K562 (cell line): ENCODE results near the gene IL18RAP.

Experiments used
- CEBPB ChIP-seq: fragments of 450-650 bp; IDR thresholded peaks from 2 replicates; pipeline ENCODE4 v1.6.1; 2016; ENCODE audit warnings: missing genetic modification characterization, missing compliant biosample characterization
- EZH2 ChIP-seq: IDR thresholded peaks from 2 replicates; pipeline ENCODE4 v1.6.1; 2012; ENCODE audit warnings: low read depth, mild to moderate bottlenecking, inconsistent platforms, low read length, borderline replicate concordance
- MYNN ChIP-seq, 2 experiments: sonication (generic); formaldehyde crosslinking in 1 of 2; IDR thresholded peaks; 2 replicates each; pipeline versions ENCODE4 v1.5.0 to v1.6.1; 2016 to 2020; ENCODE audit warnings: antibody characterized with exemption in 1 of 2, missing genetic modification reagents in 1 of 2
- RAD21 ChIP-seq, 2 experiments: fragments of 250-450 bp in 1 of 2; fragments of 450-650 bp in 1 of 2; sonication (Bioruptor Pico) in 1 of 2; formaldehyde crosslinking in 1 of 2; IDR thresholded peaks in 1 of 2; conservative IDR thresholded peaks in 1 of 2; 2 replicates each; pipeline versions ENCODE4 v1.4.0 to v1.8.0; 2020 to 2022; ENCODE audit warnings: mild to moderate bottlenecking in 2 of 2, moderate library complexity in 1 of 2
- ZNF143 ChIP-seq: sonication (generic); formaldehyde crosslinking; IDR thresholded peaks from 2 replicates; pipeline ENCODE4 v1.9.0; 2022; ENCODE audit warnings: mild to moderate bottlenecking, missing genetic modification reagents
- ZNF699 ChIP-seq: fragments of 250-450 bp; sonication (Bioruptor Pico); IDR thresholded peaks from 2 replicates; pipeline ENCODE4 v1.8.0; 2021; ENCODE audit warnings: mild to moderate bottlenecking, moderate library complexity; ENCODE audit not compliant: insufficient replicate concordance
- TF ChIP-seq, protein P1 (sequence below), 3 experiments: IDR thresholded peaks in 2 of 3; conservative IDR thresholded peaks in 1 of 3; 2 replicates each; pipeline ENCODE4 v1.5.1; 2011 to 2012; ENCODE audit warnings: low read length in 3 of 3, mild to moderate bottlenecking in 3 of 3, control low read depth in 2 of 3, improper control_type of control experiment in 1 of 3, inconsistent platforms in 1 of 3, low read depth in 1 of 3, mixed read lengths in 1 of 3, moderate library complexity in 1 of 3; ENCODE audit not compliant: insufficient read depth in 2 of 3
- TF ChIP-seq, protein P2 (sequence below): sonication (generic); formaldehyde crosslinking; IDR thresholded peaks from 2 replicates; pipeline ENCODE4 v1.8.0; 2022; ENCODE audit warnings: mild to moderate bottlenecking, missing genetic modification reagents

DNA sequence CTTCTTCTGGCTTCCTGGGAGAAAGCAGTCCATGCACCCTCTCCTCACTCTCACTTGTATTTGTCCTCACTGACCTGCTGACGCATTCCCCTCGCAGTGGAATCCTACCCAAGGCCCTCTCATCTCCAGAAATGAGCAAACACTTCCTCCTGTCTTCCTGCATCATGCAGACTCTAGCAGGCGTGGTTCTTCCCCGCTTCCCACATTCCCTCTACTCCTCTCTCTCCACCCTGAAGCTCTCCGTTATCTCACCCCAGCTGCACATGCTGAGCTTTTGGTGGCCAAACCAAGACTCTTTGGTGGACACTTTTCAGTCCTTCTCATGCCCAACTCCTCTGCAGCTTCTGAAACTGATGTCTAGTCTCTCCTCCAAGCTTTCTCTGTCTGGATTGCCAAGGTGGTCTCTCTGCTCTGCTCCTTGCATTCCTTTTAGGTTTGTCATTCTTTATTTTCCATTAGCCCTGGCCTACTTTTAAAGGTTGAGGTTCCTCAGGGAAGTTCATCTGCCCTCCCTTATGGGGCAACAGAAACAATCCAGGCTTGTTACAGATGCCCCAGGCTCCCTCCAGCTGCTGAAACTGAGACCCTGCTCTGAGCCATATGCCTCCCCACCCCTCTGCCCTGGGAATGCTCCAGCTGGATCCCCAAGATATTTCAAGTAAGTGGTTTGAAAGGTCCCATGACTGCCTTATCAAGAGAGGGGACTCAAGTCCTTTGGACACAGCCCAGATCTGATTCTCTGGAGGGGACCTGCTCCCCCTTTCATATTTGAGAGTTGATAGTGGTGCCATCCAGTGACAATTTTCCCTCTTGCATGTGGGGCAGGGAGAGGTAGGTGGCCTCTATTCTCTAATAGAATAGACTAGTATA is 835 bp upstream of the IL18RAP start:
- TF ChIP-seq, protein P1, sequence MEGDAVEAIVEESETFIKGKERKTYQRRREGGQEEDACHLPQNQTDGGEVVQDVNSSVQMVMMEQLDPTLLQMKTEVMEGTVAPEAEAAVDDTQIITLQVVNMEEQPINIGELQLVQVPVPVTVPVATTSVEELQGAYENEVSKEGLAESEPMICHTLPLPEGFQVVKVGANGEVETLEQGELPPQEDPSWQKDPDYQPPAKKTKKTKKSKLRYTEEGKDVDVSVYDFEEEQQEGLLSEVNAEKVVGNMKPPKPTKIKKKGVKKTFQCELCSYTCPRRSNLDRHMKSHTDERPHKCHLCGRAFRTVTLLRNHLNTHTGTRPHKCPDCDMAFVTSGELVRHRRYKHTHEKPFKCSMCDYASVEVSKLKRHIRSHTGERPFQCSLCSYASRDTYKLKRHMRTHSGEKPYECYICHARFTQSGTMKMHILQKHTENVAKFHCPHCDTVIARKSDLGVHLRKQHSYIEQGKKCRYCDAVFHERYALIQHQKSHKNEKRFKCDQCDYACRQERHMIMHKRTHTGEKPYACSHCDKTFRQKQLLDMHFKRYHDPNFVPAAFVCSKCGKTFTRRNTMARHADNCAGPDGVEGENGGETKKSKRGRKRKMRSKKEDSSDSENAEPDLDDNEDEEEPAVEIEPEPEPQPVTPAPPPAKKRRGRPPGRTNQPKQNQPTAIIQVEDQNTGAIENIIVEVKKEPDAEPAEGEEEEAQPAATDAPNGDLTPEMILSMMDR (IDR thresholded peaks at IDR 0.05 in 2 of 3, conservative IDR thresholded peaks at IDR 0.05 in 1 of 3; ENCODE audit: insufficient read depth in 2 of 3, low read depth in 1 of 3, low read length in 3 of 3) = peak in 2 of 3 experiments; percentile 16 to 26; a peak in 2 of 6 replicates
- no peak for TF ChIP-seq EZH2
- no peak for TF ChIP-seq ZNF699 (CRISPR knock-in tag)
- TF ChIP-seq, protein P2, sequence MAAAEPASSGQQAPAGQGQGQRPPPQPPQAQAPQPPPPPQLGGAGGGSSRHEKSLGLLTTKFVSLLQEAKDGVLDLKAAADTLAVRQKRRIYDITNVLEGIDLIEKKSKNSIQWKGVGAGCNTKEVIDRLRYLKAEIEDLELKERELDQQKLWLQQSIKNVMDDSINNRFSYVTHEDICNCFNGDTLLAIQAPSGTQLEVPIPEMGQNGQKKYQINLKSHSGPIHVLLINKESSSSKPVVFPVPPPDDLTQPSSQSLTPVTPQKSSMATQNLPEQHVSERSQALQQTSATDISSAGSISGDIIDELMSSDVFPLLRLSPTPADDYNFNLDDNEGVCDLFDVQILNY (CRISPR knock-in tag) = no peak
- TF ChIP-seq ZNF143 (CRISPR knock-in tag) = no peak
- TF ChIP-seq CEBPB (tag) = no peak
- TF ChIP-seq RAD21 (CRISPR knock-in tag; conservative IDR thresholded peaks at IDR 0.05 in 1 of 2, IDR thresholded peaks at IDR 0.05 in 1 of 2) = peak; percentile 27 to 44; a peak in 3 of 4 replicates
- no peak for TF ChIP-seq MYNN (IDR thresholded peaks at IDR 0.05)
- TF ChIP-seq MYNN (CRISPR knock-in tag; IDR thresholded peaks at IDR 0.05) = no peak
